Type B pancreatic cell (in vitro differentiated cells): ENCODE data around the gene MCRIP2. TPM values are rescaled to one million over a fixed set of nuclear protein-coding genes. Genes with fewer than 3 reads are reported as not detected.
A peak's percentile ranks its signal among the peaks of the same experiment; 100 is the strongest.
"Not testable (repeated sequence)": the region's sequence is repeated elsewhere in the genome, so short reads cannot be mapped to it uniquely, and the experiment has no call there.

Experiments
- DNase-seq: peaks from one replicate; pipeline ENCODE4 v3.0.0; 2021; ENCODE audit warnings: mixed read lengths; ENCODE audit not compliant: unreplicated experiment; ENCODE audit errors: extremely low spot score
- H3K27ac Mint-ChIP-seq: 2 replicates; pipeline ENCODE4 v1.8.0; 2021; ENCODE audit warnings: mild to moderate bottlenecking, mixed read lengths
- H3K27me3 Mint-ChIP-seq: 2 replicates; pipeline ENCODE4 v1.8.0; 2021; ENCODE audit warnings: mixed read lengths
- H3K36me3 Mint-ChIP-seq: 2 replicates; pipeline ENCODE4 v1.8.0; 2021; ENCODE audit warnings: mixed read lengths
- H3K4me1 Mint-ChIP-seq: one replicate; pipeline ENCODE4 v1.8.0; 2021; ENCODE audit warnings: mixed read lengths; ENCODE audit not compliant: unreplicated experiment
- H3K4me3 Mint-ChIP-seq: 2 replicates; pipeline ENCODE4 v1.8.0; 2021; ENCODE audit warnings: mild to moderate bottlenecking, mixed read lengths
- H3K9me3 Mint-ChIP-seq: 2 replicates; pipeline ENCODE4 v1.8.0; 2021; ENCODE audit warnings: mixed read lengths
- total RNA-seq: library from RNA; stranded (reverse); gene quantifications from 2 replicates; pipeline ENCODE4 v1.2.1, GENCODE V29; 2021; ENCODE audit warnings: low replicate concordance
- TF ChIP-seq, protein P1 (sequence below): fragments of 200-600 bp; sonication (generic); conservative IDR thresholded peaks from 2 replicates; pipeline ENCODE4 v1.5.0; 2021; ENCODE audit warnings: antibody characterized with exemption, mild to moderate bottlenecking

Gene MCRIP2
- total RNA-seq, 1 donor from 2014 or later = 36.8 TPM

- Mint-ChIP-seq H3K27me3 (peaks cover 7% of the 10 kb centered on the region), H3K36me3 (peaks cover 2% of the 10 kb centered on the region), H3K9me3 (no peaks in the 10 kb centered on the region), H3K4me1 (peaks cover 6% of the 10 kb centered on the region), H3K4me3 (no peak overlapping the region), H3K27ac (no peak overlapping the region)
- DNase-seq = no peak
- TF ChIP-seq, protein P1, sequence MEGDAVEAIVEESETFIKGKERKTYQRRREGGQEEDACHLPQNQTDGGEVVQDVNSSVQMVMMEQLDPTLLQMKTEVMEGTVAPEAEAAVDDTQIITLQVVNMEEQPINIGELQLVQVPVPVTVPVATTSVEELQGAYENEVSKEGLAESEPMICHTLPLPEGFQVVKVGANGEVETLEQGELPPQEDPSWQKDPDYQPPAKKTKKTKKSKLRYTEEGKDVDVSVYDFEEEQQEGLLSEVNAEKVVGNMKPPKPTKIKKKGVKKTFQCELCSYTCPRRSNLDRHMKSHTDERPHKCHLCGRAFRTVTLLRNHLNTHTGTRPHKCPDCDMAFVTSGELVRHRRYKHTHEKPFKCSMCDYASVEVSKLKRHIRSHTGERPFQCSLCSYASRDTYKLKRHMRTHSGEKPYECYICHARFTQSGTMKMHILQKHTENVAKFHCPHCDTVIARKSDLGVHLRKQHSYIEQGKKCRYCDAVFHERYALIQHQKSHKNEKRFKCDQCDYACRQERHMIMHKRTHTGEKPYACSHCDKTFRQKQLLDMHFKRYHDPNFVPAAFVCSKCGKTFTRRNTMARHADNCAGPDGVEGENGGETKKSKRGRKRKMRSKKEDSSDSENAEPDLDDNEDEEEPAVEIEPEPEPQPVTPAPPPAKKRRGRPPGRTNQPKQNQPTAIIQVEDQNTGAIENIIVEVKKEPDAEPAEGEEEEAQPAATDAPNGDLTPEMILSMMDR = no peak
These were observed 45.9 kb downstream of the MCRIP2 start for GRCh38 chr16:687499-687898.

DNA sequence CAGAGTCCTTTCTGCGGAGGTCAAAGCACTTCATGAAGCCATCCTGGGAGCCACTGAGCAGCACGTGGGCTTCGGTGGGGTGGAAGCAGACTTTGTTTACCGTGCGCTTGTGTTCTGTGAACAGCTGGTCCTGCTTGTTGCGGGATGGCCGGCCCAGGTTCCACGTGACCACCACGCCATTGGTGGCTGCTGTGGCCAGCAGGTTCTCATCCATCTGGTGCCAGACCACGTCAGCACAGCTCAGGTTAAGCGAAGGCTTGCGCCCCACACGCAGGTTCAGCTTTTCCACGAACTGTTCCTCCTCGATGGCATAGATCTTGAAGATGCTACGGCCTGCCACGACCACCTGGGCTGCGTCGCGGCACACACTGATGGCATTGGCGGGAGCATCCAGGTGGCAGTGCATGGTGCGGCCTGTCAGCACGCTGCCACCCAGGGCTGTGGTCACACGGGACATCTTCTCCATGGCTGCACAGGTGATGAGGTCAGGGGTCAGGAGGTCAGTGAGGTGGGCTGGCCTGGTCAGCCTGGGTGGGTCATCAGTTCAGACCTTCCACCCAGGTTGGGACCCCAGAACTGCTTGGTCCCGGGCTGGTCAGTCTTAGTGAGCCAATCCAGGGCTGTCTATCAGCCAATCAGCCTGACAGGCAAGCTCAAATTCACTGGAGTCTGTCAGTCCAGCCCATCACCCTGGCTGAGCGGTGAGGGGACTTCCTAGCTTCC is 47.7 kb downstream of the MCRIP2 start:
- TF ChIP-seq, protein P1 = no peak
- Mint-ChIP-seq H3K4me3 (peak overlapping the region; percentile 91), H3K27ac (no peak overlapping the region), H3K4me1 (peaks cover 4% of the 10 kb centered on the region), H3K36me3 (no peaks in the 10 kb centered on the region), H3K9me3 (no peaks in the 10 kb centered on the region), H3K27me3 (peaks cover 21% of the 10 kb centered on the region)
- no peak for DNase-seq

DNA sequence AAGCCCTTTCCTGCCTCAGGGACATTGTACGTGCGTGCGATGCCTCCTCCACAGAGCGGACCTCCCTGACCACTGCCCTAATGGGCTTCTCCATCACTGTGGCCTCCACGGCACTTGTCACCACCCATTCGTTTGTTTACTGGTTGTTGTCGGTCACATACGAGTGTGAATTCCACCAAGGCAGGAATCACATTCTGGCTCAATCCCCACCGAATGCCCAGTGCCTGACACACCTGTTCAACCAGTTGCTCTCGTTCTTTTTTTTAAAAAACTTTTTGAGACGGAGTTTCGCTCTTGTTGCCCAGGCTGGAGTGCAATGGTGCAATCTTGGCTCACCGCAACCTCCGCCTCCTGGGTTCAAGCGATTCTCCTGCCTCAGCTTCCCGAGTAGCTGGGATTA is 49.6 kb downstream of the MCRIP2 start:
- not testable (repeated sequence) for H3K4me1 Mint-ChIP-seq, H3K9me3 Mint-ChIP-seq, H3K36me3 Mint-ChIP-seq, DNase-seq
- Mint-ChIP-seq H3K27me3 (peaks cover 33% of the 10 kb centered on the region), H3K4me3 (peak overlapping the region; percentile 91), H3K27ac (peak overlapping the region; percentile 91)

DNA sequence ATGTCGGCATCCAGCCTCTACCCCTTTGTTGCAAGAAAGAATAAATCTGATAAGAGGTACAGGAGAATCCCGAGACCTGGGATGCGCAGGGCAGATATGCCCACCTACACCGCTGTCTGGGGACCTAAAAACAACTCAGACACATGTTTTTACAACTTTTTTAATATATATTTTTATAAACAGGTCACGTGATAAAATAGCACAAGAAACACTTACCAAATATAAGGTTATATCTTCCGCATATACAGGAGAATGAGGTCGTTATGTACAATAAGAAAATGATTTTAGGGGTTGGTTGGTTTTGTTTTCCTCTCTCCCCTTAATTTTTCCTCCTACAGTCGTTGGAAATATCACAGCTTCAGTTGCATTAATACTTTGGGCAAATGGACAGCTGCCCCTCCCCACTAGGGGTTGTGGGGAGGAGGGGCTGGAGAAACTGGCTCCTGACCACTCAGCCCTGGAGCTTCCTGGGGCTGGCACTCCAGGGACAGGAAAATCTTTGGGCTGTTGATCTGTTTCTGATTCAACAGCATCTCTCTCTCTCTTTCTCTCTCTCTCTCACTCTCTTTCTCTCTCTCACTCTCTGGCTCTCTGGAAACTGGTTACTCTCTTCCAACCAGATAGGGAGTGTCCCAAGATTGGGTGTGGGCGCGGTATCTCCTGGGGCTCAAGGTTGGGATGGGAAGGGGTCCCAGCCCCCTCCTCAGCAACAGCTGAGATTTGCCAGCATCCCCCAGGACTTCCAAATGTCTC is 50.9 kb downstream of the MCRIP2 start:
- peaks cover 4% of the 10 kb centered on the region for H3K4me1 Mint-ChIP-seq
- H3K27me3 Mint-ChIP-seq = peaks cover 45% of the 10 kb centered on the region
- no peak for DNase-seq
- TF ChIP-seq, protein P1 = no peak
- peak overlapping the region; percentile 69 for H3K4me3 Mint-ChIP-seq
- H3K9me3 Mint-ChIP-seq = no peaks in the 10 kb centered on the region
- H3K27ac Mint-ChIP-seq = no peak overlapping the region
- no peaks in the 10 kb centered on the region for H3K36me3 Mint-ChIP-seq

GRCh38 chr16:693364-693763 is 51.7 kb downstream of the MCRIP2 start:
- peaks cover 50% of the 10 kb centered on the region for H3K27me3 Mint-ChIP-seq
- no peaks in the 10 kb centered on the region for H3K36me3 Mint-ChIP-seq
- H3K27ac Mint-ChIP-seq = no peak overlapping the region
- H3K4me3 Mint-ChIP-seq = no peak overlapping the region
- DNase-seq = no peak
- no peaks in the 10 kb centered on the region for H3K9me3 Mint-ChIP-seq
- TF ChIP-seq, protein P1 = no peak
- peaks cover 4% of the 10 kb centered on the region for H3K4me1 Mint-ChIP-seq

GRCh38 chr16:693766-694165 is 52.1 kb downstream of the MCRIP2 start:
- Mint-ChIP-seq H3K27ac (no peak overlapping the region), H3K27me3 (peaks cover 52% of the 10 kb centered on the region), H3K4me1 (peaks cover 3% of the 10 kb centered on the region), H3K4me3 (no peak overlapping the region), H3K36me3 (no peaks in the 10 kb centered on the region), H3K9me3 (no peaks in the 10 kb centered on the region)
- DNase-seq = no peak
- TF ChIP-seq, protein P1 = no peak
